ENCODE results near the gene RAB29. TPM values are rescaled to one million over a fixed set of nuclear protein-coding genes. Genes with fewer than 3 reads are reported as not detected.

The RAB29 gene
- total and polyA plus RNA-seq, 2 donors (not counting 3 experiments of a cell fraction or from before 2014, with no cell fraction given), result 18.1 to 18.8 TPM

GRCh38 chr1:205769641-205770365, 5.5 kb downstream of the RAB29 start:
- Histone ChIP-seq H2AFZ (ENCODE audit: low read depth, low read length) (no peak overlapping the region), H3K4me3 (replicated peaks in 1 of 3; ENCODE audit: insufficient read depth in 1 of 3, low read depth in 1 of 3, low read length in 3 of 3) (no peak overlapping the region), H3K27me3 (ENCODE audit: control insufficient read depth in 2 of 2, insufficient read depth in 2 of 2, low read length in 2 of 2) (no peaks in the 10 kb centered on the region), H4K20me1 (replicated peaks; ENCODE audit: control insufficient read depth, extremely low read depth, insufficient read depth, low read length) (no peaks in the 10 kb centered on the region), H3K36me3 (ENCODE audit: control insufficient read depth in 2 of 2, extremely low read depth in 1 of 2, insufficient read depth in 2 of 2, low read length in 2 of 2) (peaks cover 0 to 2% of the 10 kb centered on the region in 2 experiments), H3K4me1 (ENCODE audit: control insufficient read depth, extremely low read depth, insufficient read depth, low read length) (peaks cover 8% of the 10 kb centered on the region), H3K9me3 (replicated peaks; ENCODE audit: control insufficient read depth, insufficient read depth, low read length) (no peaks in the 10 kb centered on the region), H3K79me2 (ENCODE audit: control insufficient read depth, insufficient read depth, low read length) (no peaks in the 10 kb centered on the region), H3K27ac (ENCODE audit: insufficient read depth, low read depth, low read length) (no peak overlapping the region), H3K9me1 (replicated peaks; ENCODE audit: control insufficient read depth, extremely low read depth, insufficient read depth, low read length) (no peaks in the 10 kb centered on the region), H3K9ac (replicated peaks; ENCODE audit: extremely low read depth, insufficient read depth, low read length) (no peak overlapping the region), H3K4me2 (ENCODE audit: insufficient read depth, low read length) (no peak overlapping the region)
- TF ChIP-seq MYC (IDR thresholded peaks at IDR 0.05; ENCODE audit: low read depth, low read length) (no peak), GATA2 (IDR thresholded peaks at IDR 0.05; ENCODE audit: insufficient read depth, insufficient read length, low read depth, low read length) (no peak), POLR2AphosphoS5 (IDR thresholded peaks at IDR 0.05; ENCODE audit: insufficient read depth, low read depth, low read length) (no peak), POLR2A (IDR thresholded peaks at IDR 0.05; ENCODE audit: low read depth, low read length) (no peak)
- TF ChIP-seq, protein P1, sequence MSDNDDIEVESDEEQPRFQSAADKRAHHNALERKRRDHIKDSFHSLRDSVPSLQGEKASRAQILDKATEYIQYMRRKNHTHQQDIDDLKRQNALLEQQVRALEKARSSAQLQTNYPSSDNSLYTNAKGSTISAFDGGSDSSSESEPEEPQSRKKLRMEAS (IDR thresholded peaks at IDR 0.05; ENCODE audit: insufficient read depth, insufficient read length), result no peak
- DNase-seq (ENCODE audit: low read depth, low spot score), result no peak
- ChIA-PET CTCF (interaction anchor here (1.0 to 1.2 kb wide), 3 partner anchors 9 to 112 kb away, joined by 3 to 4 read pairs (median 3); no protein-coding TSS in a partner anchor), POLR2A (no interaction called here)
- BruUV-seq (replicated peaks), result no TSS peak
- intact Hi-C loops (cut with micrococcal nuclease) (no loop called here), dilution Hi-C loops (cut with MboI; ENCODE audit: extremely low pct_ligation_motif_present, low sequenced_read_pairs) (no loop called here)
- FAIRE-seq, result no peak

DNA sequence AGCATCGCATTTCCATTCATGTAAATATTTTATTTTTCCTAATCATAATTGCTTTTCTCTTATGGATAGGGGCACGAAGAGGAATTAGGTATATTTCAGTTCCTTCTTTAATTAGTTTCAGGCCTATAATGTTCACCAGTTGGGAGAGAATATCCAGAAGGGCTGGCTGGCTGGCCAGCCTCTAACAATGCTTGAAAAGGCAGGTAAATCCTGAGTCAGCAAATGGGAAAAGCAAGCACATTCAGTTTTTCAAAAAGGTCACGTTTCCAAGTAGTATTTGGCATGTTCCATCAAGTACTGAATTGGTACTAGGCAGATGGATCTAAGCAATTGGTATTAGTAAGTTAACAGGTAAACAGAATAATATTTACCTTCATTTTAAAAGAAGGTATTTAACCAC, 8.0 kb downstream of the RAB29 start:
- H3K27me3 ChIP-seq (ENCODE audit: control insufficient read depth in 2 of 2, insufficient read depth in 2 of 2, low read length in 2 of 2), result no peaks in the 10 kb centered on the region
- BruUV-seq (replicated peaks), result no TSS peak
- no peak overlapping the region for H3K9ac ChIP-seq (replicated peaks; ENCODE audit: extremely low read depth, insufficient read depth, low read length)
- DNase-seq (ENCODE audit: low read depth, low spot score) (no peak), FAIRE-seq (no peak)
- H3K79me2 ChIP-seq (ENCODE audit: control insufficient read depth, insufficient read depth, low read length), result no peaks in the 10 kb centered on the region
- no peak for TF ChIP-seq JUN (IDR thresholded peaks at IDR 0.05; ENCODE audit: borderline replicate concordance, insufficient read depth, insufficient read length, low read depth)
- no peak for TF ChIP-seq EZH2 (IDR thresholded peaks at IDR 0.05; ENCODE audit: borderline replicate concordance, low read depth, low read length, severe bottlenecking)
- no peak for TF ChIP-seq FOS (IDR thresholded peaks at IDR 0.05; ENCODE audit: borderline replicate concordance, insufficient read depth, low read length)
- TF ChIP-seq, protein P1 (IDR thresholded peaks at IDR 0.05; ENCODE audit: insufficient read depth, insufficient read length), result no peak
- no peak for TF ChIP-seq GATA2 (IDR thresholded peaks at IDR 0.05; ENCODE audit: insufficient read depth, insufficient read length, low read depth, low read length)
- TF ChIP-seq POLR2AphosphoS5 (IDR thresholded peaks at IDR 0.05; ENCODE audit: insufficient read depth, low read depth, low read length), result no peak
- TF ChIP-seq MYC (IDR thresholded peaks at IDR 0.05; ENCODE audit: low read depth, low read length), result no peak
- TF ChIP-seq POLR2A (IDR thresholded peaks at IDR 0.05; ENCODE audit: low read depth, low read length), result no peak
- H3K4me1 ChIP-seq (ENCODE audit: control insufficient read depth, extremely low read depth, insufficient read depth, low read length), result peaks cover 4% of the 10 kb centered on the region
- H3K4me3 ChIP-seq (replicated peaks in 1 of 3; ENCODE audit: insufficient read depth in 1 of 3, low read depth in 1 of 3, low read length in 3 of 3), result no peak overlapping the region
- POLR2A ChIA-PET, result no interaction called here
- dilution Hi-C loops (cut with MboI; ENCODE audit: extremely low pct_ligation_motif_present, low sequenced_read_pairs), result no loop called here
- no peaks in the 10 kb centered on the region for H3K9me3 ChIP-seq (replicated peaks; ENCODE audit: control insufficient read depth, insufficient read depth, low read length)
- no peak overlapping the region for H2AFZ ChIP-seq (ENCODE audit: low read depth, low read length)
- H3K27ac ChIP-seq (ENCODE audit: insufficient read depth, low read depth, low read length), result no peak overlapping the region
- H3K4me2 ChIP-seq (ENCODE audit: insufficient read depth, low read length), result no peak overlapping the region
- no peaks in the 10 kb centered on the region for H4K20me1 ChIP-seq (replicated peaks; ENCODE audit: control insufficient read depth, extremely low read depth, insufficient read depth, low read length)
- intact Hi-C loops (cut with micrococcal nuclease), result no loop called here
- no peaks in the 10 kb centered on the region for H3K9me1 ChIP-seq (replicated peaks; ENCODE audit: control insufficient read depth, extremely low read depth, insufficient read depth, low read length)
- peaks cover 0 to 2% of the 10 kb centered on the region in 2 experiments for H3K36me3 ChIP-seq (ENCODE audit: control insufficient read depth in 2 of 2, extremely low read depth in 1 of 2, insufficient read depth in 2 of 2, low read length in 2 of 2)
- CTCF ChIA-PET, result no interaction called here

Data from endothelial cell of umbilical vein (primary cell).